ENCODE data around the gene MEGF10. TPM values are rescaled to one million over a fixed set of nuclear protein-coding genes. Genes with fewer than 3 reads are reported as not detected.
"Not testable (repeated sequence)": the region's sequence is repeated elsewhere in the genome, so short reads cannot be mapped to it uniquely, and the experiment has no call there.

Gene MEGF10
- total and polyA plus RNA-seq, 7 donors = under 0.01 to 3.6 (median 1.7) TPM; not detected in 1

- Histone ChIP-seq H3K4me3 (no peak overlapping the region), H3K27ac (no peak overlapping the region), H3K9me3 (no peaks in the 10 kb centered on the region), H3K27me3 (no peaks in the 10 kb centered on the region), H3K4me1 (no peaks in the 10 kb centered on the region), H3K36me3 (no peaks in the 10 kb centered on the region)
- TF ChIP-seq POLR2A (IDR thresholded peaks at IDR 0.05) (no peak), POLR2AphosphoS5 (IDR thresholded peaks at IDR 0.05) (no peak), CTCF (IDR thresholded peaks at IDR 0.05) (no peak), EP300 (IDR thresholded peaks at IDR 0.05) (no peak)
- no peak for DNase-seq
- 21 to 68% methylated on average over 2 of the region's 2 CpGs for WGBS, 2 donors
- intact Hi-C loops (cut with DNase I) = no loop called here
Measured at GRCh38 chr5:127305493-127305892, 14.9 kb downstream of the MEGF10 start.

- DNase-seq = no peak
- no peaks in the 10 kb centered on the region for H3K9me3 ChIP-seq
- 85% methylated on average over 3 of the region's 3 CpGs for WGBS, 2 donors
- intact Hi-C loops (cut with DNase I) = no loop called here
- no peaks in the 10 kb centered on the region for H3K36me3 ChIP-seq
- no peak for TF ChIP-seq EP300 (IDR thresholded peaks at IDR 0.05)
- no peak for TF ChIP-seq POLR2A (IDR thresholded peaks at IDR 0.05)
- TF ChIP-seq POLR2AphosphoS5 (IDR thresholded peaks at IDR 0.05) = no peak
- TF ChIP-seq CTCF (IDR thresholded peaks at IDR 0.05) = no peak
- H3K27ac ChIP-seq = no peak overlapping the region
- no peak overlapping the region for H3K4me3 ChIP-seq
- no peaks in the 10 kb centered on the region for H3K4me1 ChIP-seq
- H3K27me3 ChIP-seq = no peaks in the 10 kb centered on the region
Measured at GRCh38 chr5:127306036-127306435, 15.4 kb downstream of the MEGF10 start.

- H3K27me3 ChIP-seq = no peaks in the 10 kb centered on the region
- intact Hi-C loops (cut with DNase I) = no loop called here
- no peak for DNase-seq
- H3K4me1 ChIP-seq = peaks cover 0 to 2% (median 0%) of the 10 kb centered on the region in 4 donors
- no peak overlapping the region for H3K4me3 ChIP-seq
- H3K27ac ChIP-seq = no peak overlapping the region
- 91 to 97% methylated on average over 8 of the region's 8 CpGs for WGBS, 2 donors
- no peaks in the 10 kb centered on the region for H3K36me3 ChIP-seq
- H3K9me3 ChIP-seq = no peaks in the 10 kb centered on the region
- no peak for TF ChIP-seq CTCF (IDR thresholded peaks at IDR 0.05)
- no peak for TF ChIP-seq POLR2AphosphoS5 (IDR thresholded peaks at IDR 0.05)
- no peak for TF ChIP-seq EP300 (IDR thresholded peaks at IDR 0.05)
- TF ChIP-seq POLR2A (IDR thresholded peaks at IDR 0.05) = no peak
Measured at GRCh38 chr5:127306647-127307046, 16.1 kb downstream of the MEGF10 start.

GRCh38 chr5:127307868-127308267 lies 17.3 kb downstream of the MEGF10 start:
- Histone ChIP-seq H3K4me3 (no peak overlapping the region), H3K4me1 (peaks cover 0 to 6% (median 0%) of the 10 kb centered on the region in 4 donors), H3K9me3 (no peaks in the 10 kb centered on the region), H3K27me3 (no peaks in the 10 kb centered on the region), H3K36me3 (no peaks in the 10 kb centered on the region), H3K27ac (no peak overlapping the region)
- intact Hi-C loops (cut with DNase I) = no loop called here
- TF ChIP-seq CTCF (IDR thresholded peaks at IDR 0.05) = no peak
- no peak for TF ChIP-seq EP300 (IDR thresholded peaks at IDR 0.05)
- TF ChIP-seq POLR2AphosphoS5 (IDR thresholded peaks at IDR 0.05) = no peak
- TF ChIP-seq POLR2A (IDR thresholded peaks at IDR 0.05) = no peak
- no peak for DNase-seq
- WGBS, 2 donors = 92% methylated on average over 6 of the region's 6 CpGs

- H3K9me3 ChIP-seq; DNase-seq; intact Hi-C loops (cut with DNase I); H3K27me3 ChIP-seq; H3K4me3 ChIP-seq; H3K27ac ChIP-seq; H3K36me3 ChIP-seq; H3K4me1 ChIP-seq: not testable (repeated sequence)
- WGBS, 2 donors = 91 to 96% methylated on average over 5 of the region's 7 CpGs
Measured at GRCh38 chr5:127308325-127308724, 17.7 kb downstream of the MEGF10 start.

Measured in sigmoid colon (tissue), 7 donors.